Adrenal gland (tissue), 5 donors: ENCODE measurements around the gene MUC16.

Experiments
- POLR2A ChIP-seq, 2 donors: fragments of 450-650 bp; IDR thresholded peaks; one replicate each; pipeline ENCODE4 v1.6.1; 2017; ENCODE audit warnings: antibody characterized with exemption in 2 of 2, mild to moderate bottlenecking in 2 of 2, moderate library complexity in 1 of 2
- TF ChIP-seq, protein P1 (sequence below), 6 experiments: fragments of 450-650 bp in 4 of 6; fragments of 200-600 bp in 2 of 6; sonication (generic) in 1 of 6; IDR thresholded peaks; 1 replicate in 5 of 6; 2 replicates in 1 of 6; pipeline versions ENCODE4 v1.5.1 to v1.8.0; 2016 to 2021; ENCODE audit warnings: antibody characterized with exemption in 6 of 6, mild to moderate bottlenecking in 2 of 6, moderate library complexity in 1 of 6
- donor health status: DM: no; HTN: no; CAD: no.

DNA sequence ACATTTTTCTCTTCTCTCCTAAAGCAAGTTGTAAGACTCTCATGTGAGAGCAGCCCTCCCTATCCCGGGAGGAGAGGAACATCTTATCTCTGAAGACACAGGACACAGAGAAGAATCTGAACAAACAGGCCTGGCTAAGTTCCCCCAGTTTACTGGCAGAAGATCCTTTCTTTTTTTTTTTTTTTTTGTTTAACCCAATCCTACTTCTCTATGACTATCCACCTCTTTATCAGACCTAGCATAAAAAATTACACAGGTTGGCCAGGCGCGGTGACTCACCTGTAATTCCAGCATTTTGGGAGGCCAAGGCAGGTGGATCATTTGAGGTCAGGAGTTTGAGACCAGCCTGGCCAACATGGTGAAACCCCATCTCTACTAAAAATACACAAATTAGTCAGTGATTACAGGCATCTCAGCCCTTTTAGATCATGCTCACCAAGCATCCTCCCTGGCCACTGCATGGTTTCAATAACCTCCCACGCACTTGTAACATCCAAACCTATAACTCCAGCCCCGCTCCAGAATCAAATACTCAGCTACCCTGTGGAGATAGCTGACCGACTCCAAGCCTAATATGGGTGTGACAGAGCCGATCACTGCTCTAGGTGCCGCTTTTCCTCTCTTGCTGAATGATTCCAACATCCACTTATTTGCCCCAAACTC lies 27.3 kb upstream of the MUC16 start:
- TF ChIP-seq, protein P1, sequence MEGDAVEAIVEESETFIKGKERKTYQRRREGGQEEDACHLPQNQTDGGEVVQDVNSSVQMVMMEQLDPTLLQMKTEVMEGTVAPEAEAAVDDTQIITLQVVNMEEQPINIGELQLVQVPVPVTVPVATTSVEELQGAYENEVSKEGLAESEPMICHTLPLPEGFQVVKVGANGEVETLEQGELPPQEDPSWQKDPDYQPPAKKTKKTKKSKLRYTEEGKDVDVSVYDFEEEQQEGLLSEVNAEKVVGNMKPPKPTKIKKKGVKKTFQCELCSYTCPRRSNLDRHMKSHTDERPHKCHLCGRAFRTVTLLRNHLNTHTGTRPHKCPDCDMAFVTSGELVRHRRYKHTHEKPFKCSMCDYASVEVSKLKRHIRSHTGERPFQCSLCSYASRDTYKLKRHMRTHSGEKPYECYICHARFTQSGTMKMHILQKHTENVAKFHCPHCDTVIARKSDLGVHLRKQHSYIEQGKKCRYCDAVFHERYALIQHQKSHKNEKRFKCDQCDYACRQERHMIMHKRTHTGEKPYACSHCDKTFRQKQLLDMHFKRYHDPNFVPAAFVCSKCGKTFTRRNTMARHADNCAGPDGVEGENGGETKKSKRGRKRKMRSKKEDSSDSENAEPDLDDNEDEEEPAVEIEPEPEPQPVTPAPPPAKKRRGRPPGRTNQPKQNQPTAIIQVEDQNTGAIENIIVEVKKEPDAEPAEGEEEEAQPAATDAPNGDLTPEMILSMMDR (IDR thresholded peaks at IDR 0.05): no peak
- no peak for TF ChIP-seq POLR2A (IDR thresholded peaks at IDR 0.05)
